Activated CD4-positive, alpha-beta T cell treated with anti-CD3 and anti-CD28 coated beads, Interleukin-2, amount 50 U/mL, for 4 hours (primary cell): ENCODE data around the gene GJB5.
A peak's percentile ranks its signal among the peaks of the same experiment; 100 is the strongest.

Experiments
- DNase-seq, 2 experiments: peaks; one replicate each; pipeline ENCODE4 v3.0.0-alpha.2; 2020

GJB5 gene

DNA sequence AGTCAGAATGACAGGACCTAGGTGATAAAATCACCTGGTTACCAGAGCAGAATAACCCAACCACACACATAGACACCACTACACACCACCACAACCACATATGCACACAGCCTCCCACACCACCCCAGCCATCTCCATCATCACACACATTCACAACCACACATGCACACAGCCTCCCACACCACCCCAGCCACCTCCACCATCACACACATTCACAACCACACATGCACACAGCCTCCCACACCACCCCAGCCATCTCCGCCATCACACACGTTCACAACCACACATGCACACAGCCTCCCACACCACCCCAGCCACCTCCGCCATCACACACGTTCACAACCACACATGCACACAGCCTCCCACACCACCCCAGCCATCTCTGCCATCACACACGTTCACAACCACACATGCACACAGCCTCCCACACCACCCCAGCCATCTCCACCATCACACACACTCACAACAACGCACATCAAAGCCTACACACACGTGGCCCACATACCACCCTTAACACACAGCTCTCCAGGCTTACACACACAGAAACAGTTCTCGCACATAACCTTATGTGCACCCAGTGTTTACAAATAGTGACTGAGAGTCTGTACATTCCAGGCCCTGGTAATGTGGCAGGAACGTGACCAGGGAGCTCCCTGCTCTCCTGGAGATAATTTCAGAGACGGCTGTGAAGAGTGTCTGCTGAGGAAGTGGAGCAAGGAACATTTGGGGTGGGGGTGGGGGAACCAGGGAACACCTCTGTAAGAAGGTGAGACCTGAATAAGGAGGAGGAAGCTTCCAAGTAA lies 22.9 kb downstream of the GJB5 start:
- no peak for DNase-seq

DNA sequence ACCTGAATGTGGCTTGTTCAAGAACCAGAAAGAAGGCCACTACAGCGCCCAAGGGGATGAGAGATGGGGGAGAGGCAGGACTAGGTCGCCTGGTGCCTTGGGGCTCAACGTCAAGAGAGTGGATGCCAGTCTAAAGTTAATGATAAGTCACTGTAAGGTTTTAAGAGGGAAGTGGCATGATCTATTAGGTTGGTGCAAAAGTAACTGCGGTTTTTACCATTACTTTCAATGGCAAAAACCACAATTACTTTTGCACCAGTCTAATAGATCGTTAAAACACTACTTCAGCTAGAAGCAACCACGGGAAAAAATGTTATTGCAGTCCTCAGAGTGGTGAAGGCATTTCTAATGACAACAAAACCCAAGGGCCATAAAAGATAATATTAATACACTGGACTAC lies 23.5 kb downstream of the GJB5 start:
- no peak for DNase-seq

DNA sequence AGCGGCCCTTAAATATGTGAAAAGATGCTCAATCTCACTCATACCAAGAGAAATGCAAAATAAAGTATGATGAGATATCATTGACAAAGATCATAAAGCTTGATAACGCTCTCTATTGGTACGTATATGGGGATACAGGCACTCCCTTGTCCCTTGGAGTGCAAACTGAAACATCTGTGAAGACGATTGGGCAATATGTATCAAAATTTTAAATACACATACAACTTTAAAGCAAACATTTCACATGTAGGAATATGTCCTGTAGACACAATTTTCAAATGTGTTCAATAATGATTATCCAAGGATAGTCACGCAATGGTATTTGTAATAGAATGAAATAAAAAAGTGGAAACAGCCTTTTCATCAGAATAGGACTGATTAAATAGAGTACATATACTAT lies 24.2 kb downstream of the GJB5 start:
- no peak for DNase-seq

DNA sequence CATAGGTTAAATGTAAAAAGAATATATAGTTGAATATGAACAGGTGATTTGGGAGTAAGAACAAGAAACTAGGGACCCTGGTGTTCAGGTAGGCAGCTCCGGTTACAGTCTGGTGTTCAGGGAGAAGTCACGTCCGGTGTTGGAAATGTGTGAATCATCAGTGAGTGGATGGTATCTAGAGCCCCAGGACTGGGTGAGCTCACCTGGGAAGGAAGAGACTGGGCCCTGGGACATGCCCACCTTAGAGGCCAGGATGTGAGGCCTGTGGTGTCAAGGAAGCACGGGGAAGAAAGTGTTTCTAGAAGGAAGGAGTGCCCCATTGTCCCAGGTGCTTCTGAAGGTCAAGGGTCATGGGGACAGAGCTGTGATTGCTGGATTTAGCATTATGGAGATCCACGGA lies 24.7 kb downstream of the GJB5 start:
- DNase-seq, result no peak

DNA sequence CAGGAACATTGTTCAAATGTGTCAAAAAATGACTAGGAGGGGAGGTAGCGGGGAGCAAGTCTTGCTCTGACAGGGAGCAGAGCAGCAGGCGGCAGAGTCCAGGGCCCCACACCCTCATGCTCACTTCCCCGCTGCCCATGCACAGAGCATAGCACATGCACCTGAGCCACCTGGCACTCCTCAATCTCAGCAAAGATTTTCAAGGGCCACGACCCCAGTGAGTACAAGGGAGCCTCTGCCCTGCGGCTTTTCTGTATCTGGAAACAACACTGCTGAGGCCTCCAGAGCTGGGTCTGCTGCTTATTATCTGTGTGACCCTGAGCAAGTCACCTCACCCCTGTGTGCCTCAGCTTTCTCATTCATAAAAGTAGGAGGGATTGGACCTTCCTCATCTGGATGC lies 25.1 kb downstream of the GJB5 start:
- DNase-seq, result no peak

DNA sequence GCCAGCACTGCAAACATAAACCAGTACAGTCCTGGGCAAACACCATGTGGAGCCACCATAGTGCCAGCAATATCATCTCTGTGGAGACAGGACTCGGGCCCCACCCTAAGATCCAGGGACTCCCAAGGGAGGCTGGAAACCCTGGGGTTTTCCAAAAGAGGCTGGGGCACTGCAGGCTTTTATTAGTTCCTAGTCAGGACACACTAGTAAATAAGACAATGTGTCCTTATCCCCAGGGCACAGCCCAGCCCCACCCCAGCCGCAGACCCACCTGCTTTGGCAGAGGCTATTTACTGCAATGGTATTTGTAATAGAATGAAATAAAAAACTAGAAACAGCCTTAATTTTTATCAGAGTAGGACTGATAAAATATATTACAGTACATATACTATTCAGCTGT lies 25.7 kb downstream of the GJB5 start:
- no peak for DNase-seq

DNA sequence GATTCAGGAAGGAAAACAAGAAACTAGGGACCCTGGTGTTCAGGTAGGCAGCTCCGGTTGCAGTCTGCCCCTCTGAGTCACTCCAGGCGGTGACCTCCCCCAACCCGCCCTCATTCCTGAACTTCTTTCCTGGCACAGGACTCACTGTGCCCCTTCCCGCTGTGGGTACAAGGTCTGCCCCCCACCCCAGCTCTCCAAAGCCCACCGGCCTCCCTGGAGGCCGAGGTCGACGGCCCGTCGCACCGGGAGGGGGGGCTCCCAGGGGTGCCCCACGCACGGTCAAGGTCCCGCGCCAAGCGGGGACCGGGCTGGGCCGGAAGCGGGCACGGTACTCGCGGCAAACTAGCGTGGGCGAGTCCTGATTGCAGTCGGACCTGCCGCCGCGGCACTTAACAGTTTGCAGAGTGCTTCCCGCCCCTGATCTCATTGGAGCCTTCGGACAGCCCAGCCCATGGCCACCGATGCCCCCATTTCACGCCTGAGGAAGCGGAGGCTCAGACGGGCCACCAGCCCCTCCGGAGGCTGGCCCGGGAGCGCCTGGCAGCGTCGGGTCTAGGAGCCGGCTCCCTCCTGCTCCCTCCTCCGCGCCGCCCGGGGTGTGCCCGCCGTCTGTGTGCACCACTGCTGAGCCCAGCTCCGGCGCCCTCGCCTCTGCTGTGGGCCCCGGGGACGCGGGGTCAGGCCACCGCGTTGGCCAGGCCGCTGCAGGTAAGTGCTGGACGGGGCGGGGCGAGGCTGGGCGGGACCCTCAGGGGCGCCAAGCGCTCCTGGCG lies 26.4 kb downstream of the GJB5 start, which contains the start of gene GJB3:
GJB3 (plus strand) TSS at position 144 of the 773 bp plus-strand sequence. CDS start 3,549 bp downstream, outside the sequence.
- DNase-seq, result no peak

DNA sequence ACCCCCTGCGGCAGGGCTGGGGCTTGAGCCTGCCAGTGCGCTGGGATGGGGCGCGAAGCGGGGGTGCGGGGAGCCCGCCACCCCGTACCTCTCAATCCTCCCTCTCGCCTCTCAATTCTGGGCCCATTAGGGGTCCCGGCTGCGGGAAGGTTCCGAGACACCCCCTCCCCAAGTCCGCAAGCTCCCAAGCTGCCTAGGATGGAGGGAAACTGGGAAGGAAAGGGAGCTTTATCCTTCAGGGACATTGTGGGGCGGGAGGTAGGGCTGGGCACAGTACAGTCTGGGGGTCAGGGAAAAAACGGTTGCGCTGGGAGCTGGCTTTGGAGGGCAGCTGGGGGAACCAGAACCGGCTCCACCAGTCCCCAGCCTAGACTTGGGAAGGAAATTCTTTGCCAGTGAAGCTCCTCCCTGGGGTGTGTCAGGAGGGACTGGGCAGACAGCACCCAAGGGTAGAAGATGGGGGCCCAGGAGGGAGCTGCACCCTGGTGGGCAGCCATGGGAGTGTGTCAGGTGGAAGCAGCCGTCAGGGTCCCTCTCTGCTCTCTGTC lies 27.1 kb downstream of the GJB5 start:
- no peak for DNase-seq

DNA sequence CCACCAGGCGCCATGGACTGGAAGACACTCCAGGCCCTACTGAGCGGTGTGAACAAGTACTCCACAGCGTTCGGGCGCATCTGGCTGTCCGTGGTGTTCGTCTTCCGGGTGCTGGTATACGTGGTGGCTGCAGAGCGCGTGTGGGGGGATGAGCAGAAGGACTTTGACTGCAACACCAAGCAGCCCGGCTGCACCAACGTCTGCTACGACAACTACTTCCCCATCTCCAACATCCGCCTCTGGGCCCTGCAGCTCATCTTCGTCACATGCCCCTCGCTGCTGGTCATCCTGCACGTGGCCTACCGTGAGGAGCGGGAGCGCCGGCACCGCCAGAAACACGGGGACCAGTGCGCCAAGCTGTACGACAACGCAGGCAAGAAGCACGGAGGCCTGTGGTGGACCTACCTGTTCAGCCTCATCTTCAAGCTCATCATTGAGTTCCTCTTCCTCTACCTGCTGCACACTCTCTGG lies 29.9 kb downstream of the GJB5 start:
- no peak for DNase-seq

DNA sequence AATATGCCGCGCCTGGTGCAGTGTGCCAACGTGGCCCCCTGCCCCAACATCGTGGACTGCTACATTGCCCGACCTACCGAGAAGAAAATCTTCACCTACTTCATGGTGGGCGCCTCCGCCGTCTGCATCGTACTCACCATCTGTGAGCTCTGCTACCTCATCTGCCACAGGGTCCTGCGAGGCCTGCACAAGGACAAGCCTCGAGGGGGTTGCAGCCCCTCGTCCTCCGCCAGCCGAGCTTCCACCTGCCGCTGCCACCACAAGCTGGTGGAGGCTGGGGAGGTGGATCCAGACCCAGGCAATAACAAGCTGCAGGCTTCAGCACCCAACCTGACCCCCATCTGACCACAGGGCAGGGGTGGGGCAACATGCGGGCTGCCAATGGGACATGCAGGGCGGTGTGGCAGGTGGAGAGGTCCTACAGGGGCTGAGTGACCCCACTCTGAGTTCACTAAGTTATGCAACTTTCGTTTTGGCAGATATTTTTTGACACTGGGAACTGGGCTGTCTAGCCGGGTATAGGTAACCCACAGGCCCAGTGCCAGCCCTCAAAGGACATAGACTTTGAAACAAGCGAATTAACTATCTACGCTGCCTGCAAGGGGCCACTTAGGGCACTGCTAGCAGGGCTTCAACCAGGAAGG lies 30.5 kb downstream of the GJB5 start:
- DNase-seq, result no peak

DNA sequence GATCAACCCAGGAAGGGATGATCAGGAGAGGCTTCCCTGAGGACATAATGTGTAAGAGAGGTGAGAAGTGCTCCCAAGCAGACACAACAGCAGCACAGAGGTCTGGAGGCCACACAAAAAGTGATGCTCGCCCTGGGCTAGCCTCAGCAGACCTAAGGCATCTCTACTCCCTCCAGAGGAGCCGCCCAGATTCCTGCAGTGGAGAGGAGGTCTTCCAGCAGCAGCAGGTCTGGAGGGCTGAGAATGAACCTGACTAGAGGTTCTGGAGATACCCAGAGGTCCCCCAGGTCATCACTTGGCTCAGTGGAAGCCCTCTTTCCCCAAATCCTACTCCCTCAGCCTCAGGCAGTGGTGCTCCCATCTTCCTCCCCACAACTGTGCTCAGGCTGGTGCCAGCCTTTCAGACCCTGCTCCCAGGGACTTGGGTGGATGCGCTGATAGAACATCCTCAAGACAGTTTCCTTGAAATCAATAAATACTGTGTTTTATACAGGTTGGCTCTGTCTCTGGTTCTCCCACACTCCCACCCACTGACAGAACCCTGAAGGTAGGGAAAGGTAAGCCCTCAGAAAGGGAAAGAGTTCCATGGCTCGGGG lies 31.1 kb downstream of the GJB5 start:
- DNase-seq, result no peak

DNA sequence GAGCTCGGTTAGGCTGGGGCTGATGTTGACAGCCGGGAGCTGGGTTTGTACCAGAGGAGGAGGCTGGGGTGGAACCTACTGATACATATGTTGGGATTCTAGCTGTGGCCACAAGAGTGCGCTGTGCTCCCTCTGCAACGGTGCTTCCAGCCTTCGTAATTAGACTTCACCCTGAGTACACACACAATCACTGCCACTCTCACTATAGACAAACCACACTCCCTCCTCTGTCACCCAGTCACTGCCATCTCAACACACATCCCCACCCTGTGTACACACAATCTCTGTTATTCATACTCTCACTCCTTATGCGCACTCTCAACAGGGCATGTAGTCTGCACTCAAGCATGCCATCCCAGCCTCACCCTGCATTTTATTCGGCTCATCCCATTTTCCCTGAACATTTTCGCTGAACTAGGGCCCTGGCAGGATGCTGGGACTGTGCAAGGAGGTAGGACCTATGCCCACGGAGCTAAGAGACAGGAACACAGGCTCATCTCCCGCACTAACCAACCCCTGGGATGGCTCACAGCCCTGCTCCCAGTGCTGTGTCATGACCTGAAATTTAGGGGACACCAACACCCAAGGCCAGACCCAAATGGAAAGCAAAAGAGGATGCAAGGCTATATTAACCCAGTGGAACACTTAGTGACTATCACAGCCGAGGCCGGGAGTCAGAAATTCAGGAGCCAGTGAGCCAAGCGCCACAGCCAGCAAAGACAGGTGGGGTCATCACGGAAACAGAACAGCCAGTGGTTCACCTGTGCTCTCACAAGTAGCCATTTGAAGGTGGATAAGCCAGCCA lies 31.9 kb downstream of the GJB5 start:
- DNase-seq, result peak; percentile 48 to 50

DNA sequence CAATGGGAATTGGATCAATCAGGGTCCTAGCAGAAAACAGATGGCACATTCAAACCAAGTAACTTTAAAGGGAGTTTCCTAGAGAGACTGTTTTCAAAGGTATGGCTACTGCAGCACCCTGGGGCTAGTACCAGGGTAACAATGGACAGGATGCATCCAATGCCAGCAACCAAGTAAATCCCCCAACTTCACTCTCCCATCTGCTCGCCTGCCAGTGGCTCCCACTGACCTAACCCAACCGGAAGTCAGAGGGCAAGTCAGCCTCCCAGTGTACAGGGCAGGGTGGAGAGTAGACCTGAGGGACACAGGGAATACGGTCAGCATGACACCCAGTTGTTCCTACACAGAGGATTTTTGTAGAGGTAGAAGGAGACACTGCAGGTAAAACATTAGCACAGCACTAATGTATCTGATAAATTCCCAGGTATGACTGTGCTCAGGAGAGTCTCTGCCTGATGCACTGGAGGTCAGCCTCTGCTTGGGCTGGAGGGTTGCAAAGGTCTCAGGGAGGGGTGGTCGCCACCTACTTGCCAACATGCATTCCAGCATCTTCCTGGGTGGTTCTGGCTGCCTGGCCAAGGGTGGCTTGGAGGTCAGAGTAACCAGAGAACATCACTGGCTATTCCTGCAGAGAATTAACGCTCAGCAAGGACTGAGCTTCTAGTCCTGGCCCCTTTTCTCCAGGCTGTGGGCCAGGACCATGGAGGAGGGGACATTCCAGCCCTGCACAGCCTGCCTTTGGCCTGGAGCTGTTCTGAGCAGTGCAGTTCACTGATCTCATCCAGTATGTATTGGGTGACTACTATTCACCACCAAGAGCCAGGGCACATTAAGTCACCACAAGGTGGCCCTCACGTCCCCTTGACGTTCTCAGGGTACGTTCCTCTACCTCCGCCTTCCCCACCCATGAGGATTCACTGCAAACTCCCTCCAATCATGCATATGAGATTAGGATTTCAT lies 32.9 kb downstream of the GJB5 start:
- DNase-seq, result no peak

DNA sequence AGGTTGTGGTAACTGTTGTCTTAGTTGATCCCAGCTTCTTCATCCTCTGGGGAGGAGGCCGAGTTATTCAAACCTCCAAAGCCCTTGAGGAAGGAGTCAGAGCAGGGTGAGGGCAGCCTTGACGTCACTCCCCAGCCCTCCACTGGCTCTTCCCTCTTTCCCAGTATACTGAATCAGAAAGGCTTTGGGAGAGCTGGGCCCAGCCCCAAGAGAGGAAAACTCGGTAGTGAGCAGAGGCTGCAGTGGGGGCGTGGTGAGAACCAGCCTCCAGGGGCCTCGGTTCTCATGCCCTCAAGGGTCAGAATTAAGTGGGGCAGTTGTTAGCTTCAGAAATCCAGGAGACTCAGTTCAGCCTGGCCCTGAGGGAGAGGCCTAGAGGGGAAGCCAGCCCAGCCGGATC lies 36.1 kb downstream of the GJB5 start:
- no peak for DNase-seq

DNA sequence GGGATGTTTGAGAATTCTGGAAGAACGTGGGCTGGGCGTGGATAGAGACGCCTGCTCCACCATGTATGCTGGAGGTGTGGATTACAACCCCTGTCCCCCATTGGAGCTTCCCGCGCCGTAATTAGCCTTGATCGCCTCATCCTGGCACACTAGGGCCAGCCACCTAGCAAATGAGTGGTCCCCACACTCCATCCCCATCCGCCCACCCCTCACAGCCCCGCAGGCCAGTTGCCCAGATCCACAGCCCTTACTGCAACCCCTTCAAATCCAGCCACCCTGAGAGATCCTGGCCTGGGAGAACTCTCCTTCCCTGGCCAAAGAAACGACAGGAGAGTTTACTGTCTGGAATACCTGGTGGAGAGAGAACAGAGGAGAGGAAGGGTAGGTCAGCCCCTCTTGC lies 37.6 kb downstream of the GJB5 start:
- no peak for DNase-seq

DNA sequence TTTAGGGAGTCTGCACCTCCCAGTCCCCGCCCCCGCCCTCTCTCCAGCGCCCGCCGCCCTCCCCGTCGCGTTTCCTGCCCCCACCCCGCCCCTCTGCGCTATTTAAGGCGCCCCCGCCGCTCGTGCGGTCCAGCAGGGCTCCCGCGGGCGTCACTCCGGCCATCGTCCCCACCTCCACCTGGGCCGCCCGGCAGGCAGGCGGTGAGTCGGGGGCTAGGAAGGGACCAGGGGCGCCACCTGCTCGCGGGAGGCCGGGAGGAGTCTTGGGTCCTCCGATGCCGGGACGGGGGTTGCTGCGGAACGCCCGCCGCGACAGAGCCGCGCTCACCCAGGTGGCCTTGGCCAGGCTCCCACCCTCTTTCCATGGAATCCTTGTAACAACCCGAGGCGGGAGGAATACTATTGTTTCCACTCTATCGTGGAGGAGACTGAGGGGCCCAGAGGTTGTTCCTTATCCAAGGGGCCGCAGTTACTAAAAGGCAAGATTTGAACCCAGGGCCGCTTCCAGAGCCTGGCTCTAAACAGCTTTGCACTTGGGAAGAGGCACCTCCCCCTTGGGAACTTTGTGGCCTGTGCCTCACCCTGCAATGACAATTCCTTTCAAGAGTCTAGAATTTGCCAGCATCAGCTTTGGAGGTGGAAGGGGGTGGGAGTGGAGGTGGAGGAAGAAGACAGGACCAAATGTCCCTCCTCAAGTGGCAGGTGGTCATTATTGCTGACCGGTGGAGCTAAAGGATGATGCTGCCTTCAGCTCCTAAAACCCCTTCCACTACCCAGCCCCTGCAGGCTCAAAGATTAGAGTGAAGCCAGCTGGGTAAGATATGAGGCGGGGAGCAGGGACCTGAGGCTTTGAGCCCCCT lies 38.3 kb downstream of the GJB5 start, which contains the start of gene GJA4:
GJA4 (plus strand) TSS at position 132 of the 860 bp plus-strand sequence. CDS start 1,215 bp downstream, outside the sequence.
- DNase-seq, result no peak

DNA sequence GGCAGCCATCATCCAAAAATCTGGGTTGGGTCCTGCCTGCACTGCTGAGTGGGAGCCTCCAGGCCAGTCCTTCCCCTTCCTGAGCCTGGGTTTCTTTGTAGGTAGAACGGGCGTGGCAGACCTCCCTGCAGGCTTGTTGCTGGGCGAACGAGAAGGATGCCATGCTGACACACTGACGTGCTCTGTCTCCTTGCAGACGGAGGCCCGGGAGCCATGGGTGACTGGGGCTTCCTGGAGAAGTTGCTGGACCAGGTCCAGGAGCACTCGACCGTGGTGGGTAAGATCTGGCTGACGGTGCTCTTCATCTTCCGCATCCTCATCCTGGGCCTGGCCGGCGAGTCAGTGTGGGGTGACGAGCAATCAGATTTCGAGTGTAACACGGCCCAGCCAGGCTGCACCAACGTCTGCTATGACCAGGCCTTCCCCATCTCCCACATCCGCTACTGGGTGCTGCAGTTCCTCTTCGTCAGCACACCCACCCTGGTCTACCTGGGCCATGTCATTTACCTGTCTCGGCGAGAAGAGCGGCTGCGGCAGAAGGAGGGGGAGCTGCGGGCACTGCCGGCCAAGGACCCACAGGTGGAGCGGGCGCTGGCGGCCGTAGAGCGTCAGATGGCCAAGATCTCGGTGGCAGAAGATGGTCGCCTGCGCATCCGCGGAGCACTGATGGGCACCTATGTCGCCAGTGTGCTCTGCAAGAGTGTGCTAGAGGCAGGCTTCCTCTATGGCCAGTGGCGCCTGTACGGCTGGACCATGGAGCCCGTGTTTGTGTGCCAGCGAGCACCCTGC lies 39.3 kb downstream of the GJB5 start:
- DNase-seq, result no peak

DNA sequence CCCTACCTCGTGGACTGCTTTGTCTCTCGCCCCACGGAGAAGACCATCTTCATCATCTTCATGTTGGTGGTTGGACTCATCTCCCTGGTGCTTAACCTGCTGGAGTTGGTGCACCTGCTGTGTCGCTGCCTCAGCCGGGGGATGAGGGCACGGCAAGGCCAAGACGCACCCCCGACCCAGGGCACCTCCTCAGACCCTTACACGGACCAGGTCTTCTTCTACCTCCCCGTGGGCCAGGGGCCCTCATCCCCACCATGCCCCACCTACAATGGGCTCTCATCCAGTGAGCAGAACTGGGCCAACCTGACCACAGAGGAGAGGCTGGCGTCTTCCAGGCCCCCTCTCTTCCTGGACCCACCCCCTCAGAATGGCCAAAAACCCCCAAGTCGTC lies 39.9 kb downstream of the GJB5 start:
- no peak for DNase-seq

DNA sequence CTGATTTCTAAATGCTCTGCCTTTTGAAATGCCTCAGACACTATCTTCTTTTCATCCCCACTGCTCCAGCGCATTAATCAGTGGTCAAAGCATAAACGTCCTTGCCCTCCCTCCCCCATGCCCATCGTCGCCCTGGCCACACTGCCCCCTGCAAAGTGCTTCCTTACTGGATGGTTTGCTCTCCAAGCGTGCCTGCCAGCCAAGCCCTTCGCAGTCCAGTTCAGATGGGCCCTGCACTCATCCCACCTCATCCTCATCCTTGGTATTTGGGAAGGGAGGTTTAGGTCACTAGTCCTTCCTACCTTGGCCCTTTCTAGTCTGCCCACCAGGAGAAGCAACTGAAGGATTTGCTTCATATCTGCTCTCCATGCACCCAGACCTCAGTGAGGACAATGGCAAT lies 41.1 kb downstream of the GJB5 start:
- no peak for DNase-seq
